Measurements from ENCODE around the gene CBLN3.
A peak's percentile ranks its signal among the peaks of the same experiment; 100 is the strongest.

Gene CBLN3

DNA sequence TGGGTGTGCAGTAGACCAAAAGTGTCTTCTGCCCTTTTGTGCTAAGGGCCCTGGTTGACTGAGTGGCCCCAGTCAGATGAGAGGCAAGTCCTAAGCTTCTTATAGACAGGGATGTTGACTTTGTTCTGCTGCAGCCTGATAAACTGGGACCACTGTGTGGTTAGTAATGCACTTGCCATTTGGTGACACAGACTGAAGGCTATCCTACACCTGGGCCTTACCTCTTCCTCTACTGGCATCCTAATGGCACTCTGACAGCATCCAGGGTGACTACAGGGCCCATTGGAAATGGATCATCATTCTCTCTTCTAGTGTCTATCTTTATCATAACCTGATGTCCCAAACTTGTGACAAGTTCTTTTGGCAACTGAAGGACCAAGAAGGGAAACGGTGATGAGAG is 9.8 kb upstream of the CBLN3 start:
- no peak for DNase-seq (ENCODE audit: low read depth in 2 of 2)

DNA sequence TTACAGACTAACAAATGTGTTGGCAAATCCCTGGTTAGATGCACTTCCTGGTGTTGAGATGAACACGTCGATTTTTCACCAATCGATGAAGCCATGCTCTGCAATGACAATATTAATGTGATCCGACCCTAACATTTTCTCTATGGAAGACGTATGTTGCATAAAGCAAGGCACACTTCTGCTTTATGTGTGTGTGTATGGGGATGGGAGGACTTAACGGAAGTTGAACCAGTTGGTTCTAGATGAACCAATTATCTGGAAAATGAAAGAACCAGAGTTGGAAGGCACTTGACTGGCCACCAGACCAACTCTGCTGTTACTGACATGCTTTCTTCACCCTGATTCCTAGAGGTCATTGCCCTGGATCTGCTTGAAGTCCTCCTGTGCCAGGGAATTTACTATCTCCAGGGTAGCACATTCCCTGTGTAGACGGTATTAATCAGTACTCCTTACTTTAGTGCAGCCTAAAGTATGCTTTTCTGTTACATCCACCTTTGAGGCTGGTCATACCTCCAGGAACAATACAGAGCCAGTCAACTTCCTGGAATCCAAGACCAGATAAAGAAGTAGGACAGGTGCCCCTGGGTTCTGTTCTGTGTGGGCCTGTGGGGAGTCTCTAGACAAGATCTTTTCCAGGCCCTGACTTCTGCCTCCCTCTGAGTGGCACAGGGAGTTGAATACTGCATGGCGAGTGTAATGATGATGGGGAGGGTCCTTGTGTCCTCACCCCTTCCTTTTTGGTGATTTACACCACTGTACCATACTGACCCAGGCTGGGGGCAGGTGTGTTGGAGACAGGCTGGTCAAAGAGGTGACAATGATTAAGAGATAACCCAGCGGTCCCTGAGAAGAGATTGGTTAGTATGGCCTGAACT is 9.0 kb upstream of the CBLN3 start:
- DNase-seq (ENCODE audit: low read depth in 2 of 2), result no peak

DNA sequence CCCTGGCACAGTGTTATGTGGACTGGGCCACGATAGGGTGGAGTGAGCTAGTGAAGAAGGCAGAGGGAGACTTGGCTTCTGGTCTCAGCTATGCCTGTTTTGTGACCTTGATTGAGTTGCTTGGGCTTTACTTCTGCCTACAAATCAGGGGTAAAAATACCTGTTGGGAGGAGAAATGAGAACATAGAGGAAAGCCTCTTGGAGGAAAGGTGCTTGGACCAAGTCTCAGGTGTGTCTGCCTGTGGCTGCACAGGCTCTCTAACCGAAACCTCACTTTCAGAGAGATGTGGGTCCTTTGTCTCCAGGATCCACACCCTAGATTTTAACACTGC is 8.2 kb upstream of the CBLN3 start:
- DNase-seq (ENCODE audit: low read depth in 2 of 2), result no peak

DNA sequence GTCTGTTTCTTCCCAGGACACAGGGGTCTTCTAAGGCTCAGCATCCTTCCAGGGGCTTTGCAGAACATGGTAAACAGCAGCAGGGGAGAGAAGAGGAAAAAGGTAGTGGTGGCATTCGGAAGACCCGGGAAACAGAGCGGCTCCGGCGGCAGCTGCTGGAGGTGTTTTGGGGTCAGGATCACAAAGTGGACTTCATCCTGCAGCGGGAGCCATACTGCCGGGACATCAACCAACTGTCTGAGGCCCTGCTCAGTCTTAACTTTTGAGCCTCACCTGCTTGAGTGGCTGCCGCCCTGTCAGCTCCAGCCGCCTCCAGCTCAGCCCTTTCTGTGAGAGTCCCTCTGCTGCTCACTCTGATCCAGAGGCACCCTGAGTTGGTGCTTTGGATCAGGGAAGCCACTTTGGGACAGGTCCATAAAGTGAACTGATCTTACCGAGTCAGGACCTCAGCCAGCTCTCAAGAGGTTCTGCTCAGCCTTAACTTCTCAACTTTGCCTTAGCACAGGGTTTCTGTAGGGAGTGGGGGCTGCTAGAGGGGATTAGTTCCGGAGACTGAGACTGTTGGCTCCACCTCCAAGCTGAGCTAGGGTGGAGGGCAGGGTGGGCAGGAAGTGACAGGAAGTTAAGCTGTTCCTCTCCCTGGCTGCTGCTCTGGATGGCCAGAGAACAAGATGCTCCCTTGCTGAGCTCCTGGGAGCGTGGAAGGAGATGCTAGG is 7.7 kb upstream of the CBLN3 start:
- DNase-seq (ENCODE audit: low read depth in 2 of 2), result no peak

DNA sequence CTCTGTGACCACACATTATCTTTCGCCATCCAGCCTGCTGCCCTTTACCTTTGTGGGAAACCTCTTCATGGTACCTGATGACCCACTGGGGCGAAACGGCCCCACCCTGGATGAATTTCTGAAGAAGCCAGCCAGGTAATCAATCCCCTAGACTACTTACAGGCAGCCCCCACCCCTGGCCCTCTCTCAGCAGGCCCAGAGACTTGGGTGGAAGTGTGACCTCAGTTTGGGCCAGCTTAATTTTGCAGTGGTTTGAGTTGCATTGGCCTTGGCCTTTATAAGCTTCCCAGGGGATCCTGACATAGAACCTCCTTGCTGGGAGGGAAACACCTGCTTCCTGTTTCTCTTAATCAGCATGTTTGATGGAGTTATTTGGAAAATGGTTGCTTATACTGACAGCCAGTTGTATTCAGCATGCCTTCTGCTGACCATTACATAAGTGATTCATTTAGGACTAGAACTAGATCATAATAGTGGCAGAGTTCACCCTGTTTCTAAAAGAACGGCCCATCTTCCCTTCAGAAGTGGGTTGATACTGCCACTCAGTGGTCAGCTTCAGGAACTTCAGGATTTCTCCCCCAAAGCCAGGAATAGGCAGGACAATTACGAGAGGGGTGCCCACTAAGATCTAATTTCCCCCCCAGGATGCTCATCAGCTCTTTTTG is 7.0 kb upstream of the CBLN3 start:
- no peak for DNase-seq (ENCODE audit: low read depth in 2 of 2)

DNA sequence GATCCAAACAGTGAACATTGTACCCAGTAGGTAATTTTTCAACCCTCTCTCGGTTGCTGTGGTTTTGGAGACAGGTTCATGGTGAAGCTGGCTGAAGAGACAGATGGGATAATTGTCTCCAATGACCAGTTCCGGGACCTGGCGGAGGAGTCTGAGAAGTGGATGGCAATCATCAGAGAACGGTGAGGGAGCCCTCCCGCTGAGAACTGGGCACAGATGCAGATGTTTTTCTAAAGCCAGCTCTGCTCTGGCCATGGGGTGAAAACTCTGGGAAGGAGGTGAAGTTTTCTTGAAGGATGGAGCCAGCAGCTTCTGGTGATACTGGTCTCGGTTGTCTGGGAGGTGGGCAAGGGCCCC is 6.5 kb upstream of the CBLN3 start:
- no peak for DNase-seq (ENCODE audit: low read depth in 2 of 2)

DNA sequence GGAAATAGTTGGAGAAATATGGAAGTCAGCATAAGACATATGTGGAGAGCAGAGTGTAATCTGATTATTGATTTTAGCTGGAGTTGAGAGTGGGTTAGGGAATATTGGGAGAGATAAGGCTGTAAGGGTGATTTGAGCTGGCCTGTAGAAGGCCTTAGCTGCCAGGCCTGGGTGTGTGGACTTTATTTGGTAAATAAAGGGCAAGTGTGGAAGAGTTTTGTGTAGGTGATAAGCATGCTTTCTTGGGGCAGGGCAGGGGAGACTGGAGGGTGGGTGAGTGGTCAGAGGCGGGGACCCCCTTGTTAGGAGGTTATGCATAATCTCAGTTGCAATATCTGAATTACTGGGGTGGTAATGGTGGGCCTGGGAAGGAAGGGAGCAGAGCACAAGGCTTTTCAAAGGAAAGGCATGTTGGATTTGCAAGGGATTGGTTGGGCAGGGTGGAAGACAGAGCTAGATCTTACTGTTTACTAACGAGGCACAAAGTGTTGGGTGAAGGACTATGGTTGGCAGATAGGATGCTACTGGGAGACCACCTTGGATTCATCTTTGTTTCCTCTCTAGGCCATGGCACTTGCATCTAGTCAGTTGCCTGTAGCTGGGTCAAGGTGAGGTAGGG is 5.8 kb upstream of the CBLN3 start:
- no peak for DNase-seq (ENCODE audit: low read depth in 2 of 2)

DNA sequence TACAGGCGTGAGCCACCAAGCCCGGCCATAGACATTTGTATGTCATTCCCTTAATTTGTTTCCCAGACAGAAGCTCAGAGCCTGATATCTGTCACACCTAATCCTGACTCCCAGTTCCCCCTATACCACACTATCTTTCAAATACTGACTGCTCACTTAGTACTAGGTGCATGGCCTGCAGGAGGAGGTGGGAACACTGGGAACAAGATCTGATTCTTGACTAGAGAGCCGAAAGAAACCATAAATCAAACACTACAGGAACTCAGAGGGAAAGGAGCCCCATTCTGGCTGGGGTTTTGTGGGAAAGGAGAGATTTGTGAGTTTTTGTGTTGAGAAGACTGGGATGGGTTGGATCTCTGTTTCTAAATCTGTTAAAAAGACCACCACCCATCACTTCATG is 5.2 kb upstream of the CBLN3 start:
- no peak for DNase-seq (ENCODE audit: low read depth in 2 of 2)

DNA sequence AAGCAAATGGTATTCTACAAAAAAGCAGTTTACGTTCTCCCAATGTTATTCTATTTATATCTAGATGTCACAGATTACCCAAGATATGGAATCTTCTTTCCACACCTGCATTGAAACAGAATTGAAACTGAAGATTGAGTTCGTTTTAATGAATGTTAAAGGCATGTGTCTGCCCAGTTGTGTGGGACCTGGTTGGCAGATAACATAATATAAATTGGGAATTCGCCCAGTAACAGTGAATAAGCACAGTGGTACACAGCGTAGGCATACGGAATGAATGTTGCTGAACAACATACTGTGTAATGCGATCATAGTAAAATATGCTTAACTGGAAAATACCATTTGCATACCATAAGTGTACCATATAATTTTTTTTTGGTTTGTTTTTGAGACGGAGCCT is 4.6 kb upstream of the CBLN3 start:
- DNase-seq (ENCODE audit: low read depth in 2 of 2), result no peak

DNA sequence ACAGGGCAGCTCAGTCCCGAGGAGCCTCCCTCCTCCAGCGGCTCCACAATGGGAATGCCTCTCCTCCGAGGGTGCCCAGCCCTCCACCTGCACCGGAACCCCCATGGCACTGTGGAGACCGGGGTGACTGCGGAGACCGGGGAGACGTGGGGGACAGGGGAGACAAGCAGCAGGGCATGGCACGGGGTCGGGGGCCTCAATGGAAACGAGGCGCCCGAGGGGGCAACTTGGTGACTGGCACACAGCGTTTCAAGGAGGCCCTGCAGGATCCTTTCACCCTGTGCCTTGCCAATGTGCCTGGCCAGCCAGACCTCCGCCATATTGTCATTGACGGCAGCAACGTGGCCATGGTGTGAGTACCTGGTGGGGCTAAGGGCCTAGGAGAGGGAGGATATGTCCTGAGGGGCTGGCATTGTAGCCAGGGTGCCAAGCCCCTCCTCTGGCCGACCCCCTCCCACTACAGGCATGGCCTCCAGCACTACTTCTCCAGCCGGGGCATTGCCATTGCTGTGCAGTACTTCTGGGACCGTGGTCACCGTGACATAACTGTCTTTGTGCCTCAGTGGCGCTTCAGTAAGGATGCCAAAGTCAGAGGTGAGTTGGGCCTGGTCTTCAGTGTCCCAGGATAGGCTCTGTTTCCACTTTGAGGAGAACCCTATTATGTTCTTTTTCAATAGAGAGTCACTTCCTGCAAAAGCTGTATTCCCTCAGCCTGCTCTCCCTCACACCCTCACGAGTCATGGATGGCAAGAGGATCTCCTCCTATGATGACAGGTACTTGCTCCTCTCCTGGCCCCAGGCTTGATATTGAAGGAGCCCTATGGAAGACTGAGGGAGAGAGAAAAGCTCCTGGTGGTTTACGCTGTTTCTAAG is 3.0 kb upstream of the CBLN3 start:
- DNase-seq (ENCODE audit: low read depth in 2 of 2), result no peak

DNA sequence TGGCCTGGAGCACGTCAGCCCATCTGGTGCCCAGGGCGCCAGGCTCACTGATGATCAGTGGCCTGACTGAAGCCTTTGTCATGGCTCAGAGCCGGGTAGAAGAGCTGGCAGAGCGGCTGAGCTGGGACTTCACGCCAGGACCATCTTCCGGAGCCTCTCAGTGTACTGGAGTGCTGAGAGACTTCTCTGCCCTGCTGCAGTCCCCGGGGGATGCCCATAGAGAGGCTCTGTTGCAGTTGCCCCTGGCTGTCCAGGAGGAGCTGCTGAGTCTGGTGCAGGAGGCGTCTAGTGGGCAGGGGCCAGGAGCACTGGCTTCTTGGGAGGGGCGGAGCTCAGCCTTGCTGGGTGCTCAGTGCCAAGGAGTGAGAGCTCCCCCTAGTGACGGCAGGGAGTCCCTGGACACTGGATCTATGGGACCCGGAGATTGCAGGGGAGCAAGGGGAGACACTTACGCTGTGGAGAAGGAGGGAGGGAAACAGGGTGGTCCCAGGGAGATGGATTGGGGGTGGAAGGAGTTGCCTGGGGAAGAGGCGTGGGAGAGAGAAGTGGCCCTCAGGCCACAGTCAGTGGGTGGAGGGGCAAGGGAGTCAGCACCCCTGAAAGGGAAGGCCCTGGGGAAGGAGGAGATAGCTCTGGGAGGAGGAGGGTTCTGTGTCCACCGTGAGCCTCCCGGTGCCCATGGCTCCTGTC is 2.2 kb upstream of the CBLN3 start:
- peak; percentile 56 to 77 for DNase-seq (ENCODE audit: low read depth in 2 of 2)

DNA sequence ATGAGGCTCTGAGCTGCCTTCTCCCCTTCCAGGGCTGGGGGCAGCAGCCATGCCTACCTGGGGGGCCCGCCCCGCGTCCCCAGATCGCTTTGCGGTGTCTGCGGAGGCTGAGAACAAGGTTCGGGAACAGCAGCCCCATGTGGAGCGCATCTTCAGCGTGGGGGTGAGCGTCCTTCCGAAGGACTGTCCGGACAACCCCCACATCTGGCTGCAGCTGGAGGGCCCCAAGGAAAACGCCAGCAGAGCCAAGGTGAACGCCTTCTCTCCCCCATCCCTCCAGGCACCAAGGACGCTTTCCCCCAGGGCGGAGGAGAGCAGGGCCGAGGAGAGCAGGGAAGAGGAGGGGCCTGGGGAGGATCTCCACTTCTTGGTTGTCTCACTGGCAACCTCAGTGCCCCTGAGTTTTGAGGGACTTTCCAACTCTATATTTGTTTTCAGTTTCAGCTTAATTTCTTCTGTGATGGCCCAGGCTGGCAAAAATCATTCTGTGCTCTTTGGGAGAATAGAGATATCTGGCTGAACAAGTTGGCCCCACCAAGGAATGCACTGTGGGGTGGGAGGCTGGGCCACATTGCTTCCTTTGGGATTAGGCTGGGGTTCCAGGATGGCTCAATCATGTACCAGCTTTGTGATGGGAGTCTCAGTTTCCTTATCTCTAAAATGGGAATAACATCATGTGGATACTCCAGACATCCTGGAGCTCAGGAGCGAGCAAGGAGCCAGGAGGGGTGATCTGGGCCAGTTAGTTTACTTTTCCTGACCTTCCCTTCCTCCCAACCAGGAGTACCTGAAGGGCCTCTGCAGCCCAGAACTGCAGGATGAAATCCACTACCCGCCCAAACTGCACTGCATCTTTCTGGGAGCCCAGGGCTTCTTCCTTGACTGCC is 1.5 kb upstream of the CBLN3 start:
- DNase-seq (ENCODE audit: low read depth in 2 of 2), result no peak

DNA sequence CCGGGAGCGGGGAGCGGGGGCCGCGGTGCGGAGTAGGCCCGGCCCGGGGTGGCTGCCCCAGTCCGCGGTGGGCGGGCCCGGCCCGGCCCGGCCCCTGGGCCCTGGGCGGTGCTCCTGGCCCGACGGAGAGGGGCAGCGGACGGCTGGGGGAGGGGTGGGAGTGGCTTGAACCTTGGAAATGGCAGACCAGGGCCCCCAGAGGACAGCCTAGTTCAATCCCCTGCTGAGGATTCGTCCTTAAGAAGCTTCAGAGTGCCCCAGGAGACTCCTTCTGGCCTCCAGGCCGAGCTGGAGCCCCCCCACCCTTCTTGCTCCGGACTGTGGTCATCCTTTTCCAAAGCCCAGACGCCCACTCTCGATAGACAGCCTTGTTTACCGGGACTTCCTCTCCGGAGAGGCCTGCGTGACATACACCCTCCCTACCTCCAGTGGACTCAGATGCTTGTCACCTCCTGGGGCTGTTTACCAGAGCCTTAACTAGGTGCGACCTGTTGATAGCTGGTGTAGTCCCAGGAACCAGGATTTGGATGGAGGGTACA is 744 bp upstream of the CBLN3 start:
- DNase-seq (ENCODE audit: low read depth in 2 of 2), result no peak

DNA sequence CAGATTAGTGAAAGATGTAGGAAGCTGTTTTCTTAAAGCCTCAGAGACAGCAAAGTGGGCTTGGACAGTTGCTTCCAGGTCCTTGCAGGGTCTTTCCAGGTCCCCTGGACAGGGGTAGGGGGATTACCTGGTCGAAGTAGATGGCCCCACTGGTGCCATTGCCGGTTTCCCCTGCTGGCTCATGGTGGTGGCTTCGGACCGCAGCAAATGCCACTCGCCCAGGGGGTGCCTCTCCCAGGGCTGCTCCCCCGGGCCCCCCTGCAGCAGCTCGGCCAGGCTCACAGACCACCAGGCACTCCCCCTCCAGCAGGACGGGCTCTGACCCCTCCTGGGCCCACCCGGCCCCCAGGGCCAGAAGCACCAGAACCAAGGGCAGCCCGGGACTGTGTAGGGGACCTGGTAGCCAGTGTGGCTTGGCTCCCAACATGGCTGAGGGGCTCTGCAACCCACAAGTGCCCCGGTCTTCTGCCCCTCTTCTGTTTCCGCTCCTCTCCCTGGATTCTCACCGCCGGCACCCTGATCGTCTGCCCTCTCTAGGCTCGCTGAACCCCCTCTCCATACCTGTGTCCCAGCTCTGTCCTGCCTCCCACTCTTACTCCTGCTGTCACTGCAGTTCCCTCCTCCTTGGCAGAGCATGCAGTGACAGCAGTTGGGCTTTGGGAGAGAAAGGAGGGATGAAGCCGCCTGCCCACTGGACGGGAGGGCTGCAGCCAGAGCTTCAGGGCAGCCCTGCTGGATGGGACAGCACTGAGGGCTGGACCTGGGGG is 657 bp downstream of the CBLN3 start:
- no peak for DNase-seq (ENCODE audit: low read depth in 2 of 2)

DNA sequence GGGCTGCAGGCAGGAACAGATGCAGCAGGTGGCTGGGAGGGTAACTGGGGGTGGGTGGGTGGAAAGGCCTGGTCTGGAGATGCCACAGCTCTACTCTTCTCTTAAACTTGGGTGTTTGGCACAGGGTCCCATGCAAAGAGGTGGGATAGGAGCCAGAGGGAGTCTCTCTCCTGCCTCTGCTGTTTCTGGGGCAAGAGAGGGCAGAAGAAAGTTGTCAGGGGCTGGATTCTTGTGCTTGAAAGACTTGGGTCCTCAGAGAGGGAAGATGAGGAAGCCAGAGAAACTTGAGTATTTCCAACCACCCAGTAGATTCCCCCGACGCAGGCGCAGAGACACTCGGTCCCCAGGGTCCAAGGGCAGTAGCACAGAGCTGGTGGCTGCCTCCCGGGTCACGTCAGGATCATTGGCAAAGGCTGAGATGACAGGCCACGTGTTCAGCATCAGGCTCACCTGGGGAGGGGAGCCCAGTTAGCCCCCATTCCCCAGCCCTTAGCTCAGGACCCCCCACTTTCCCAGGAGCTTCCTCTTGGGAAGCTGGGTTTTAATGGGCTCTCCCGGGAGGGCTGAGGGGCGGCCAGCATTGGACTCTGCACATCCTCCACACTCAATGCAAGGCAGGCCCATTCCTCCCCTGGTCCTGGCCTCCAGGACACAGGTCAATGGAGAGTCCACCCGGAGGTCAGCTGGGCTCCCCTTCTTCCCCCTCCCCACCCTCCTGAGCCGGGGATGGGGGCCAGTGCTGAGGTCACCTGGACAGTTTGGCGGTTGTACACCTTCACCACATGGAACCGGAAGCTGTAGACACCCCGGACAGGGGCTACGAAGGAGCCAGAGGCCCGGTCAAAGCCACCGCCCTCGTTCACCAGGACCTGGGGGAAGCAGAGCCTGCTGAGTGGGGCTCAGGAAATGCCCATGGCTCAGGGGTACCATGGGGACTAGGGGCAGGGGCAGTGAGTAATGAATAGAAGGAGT is 1.6 kb downstream of the CBLN3 start:
- no peak for DNase-seq (ENCODE audit: low read depth in 2 of 2)

DNA sequence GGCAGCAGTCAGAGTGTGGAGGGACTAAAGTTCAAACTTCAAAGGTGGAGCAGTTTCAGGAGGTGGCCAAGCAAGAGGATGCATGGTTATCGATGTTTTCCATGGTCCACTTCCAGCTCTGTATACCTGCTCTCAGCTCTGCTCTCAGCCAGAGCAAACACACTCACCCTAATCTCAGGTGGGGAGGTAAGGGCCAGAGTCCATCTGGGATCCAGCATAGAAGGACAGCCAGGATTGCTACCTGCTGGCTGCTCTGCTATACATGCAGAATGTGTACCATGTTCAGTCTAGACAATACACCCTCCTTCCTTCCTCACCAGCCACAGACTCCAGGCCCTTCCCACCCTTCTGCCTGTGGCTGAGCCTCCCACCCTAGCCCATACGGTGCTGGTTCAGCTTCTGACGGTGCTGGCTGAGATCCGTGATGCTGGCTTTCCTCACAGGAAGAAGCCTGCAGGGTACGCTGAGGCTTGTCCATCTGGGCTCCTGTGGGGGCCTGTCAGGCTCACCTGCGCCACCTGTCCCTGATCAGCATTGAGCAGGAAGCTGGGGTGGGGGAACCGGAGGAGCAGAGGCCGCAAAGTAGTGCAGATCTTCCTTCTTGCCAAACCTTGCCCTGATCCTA is 2.4 kb downstream of the CBLN3 start:
- no peak for DNase-seq (ENCODE audit: low read depth in 2 of 2)
